NB4 (cell line): ENCODE data around the gene NRARP.

Experiments
- DNase-seq: peaks from one replicate; pipeline ENCODE4 v3.0.0; 2010; ENCODE audit warnings: low read depth
- H3K4me3 ChIP-seq: one replicate; pipeline ENCODE4 v1.5.1; 2011; ENCODE audit warnings: mild to moderate bottlenecking, low read depth, low read length, moderate library complexity
- MYC ChIP-seq: IDR thresholded peaks from 2 replicates; pipeline ENCODE4 v1.6.1; 2011; ENCODE audit warnings: low read depth, low read length
- POLR2A ChIP-seq: IDR thresholded peaks from 2 replicates; pipeline ENCODE4 v1.6.1; 2011; ENCODE audit warnings: mild to moderate bottlenecking; ENCODE audit not compliant: insufficient read length; ENCODE audit errors: extremely low read depth
- TF ChIP-seq, protein P1 (sequence below): IDR thresholded peaks from one replicate; pipeline ENCODE4 v1.5.1; 2012; ENCODE audit warnings: low read depth, low read length
- TF ChIP-seq, protein P2 (sequence below): IDR thresholded peaks from 2 replicates; pipeline ENCODE4 v1.6.1; 2011; ENCODE audit warnings: low read depth, low read length

Gene NRARP

DNA sequence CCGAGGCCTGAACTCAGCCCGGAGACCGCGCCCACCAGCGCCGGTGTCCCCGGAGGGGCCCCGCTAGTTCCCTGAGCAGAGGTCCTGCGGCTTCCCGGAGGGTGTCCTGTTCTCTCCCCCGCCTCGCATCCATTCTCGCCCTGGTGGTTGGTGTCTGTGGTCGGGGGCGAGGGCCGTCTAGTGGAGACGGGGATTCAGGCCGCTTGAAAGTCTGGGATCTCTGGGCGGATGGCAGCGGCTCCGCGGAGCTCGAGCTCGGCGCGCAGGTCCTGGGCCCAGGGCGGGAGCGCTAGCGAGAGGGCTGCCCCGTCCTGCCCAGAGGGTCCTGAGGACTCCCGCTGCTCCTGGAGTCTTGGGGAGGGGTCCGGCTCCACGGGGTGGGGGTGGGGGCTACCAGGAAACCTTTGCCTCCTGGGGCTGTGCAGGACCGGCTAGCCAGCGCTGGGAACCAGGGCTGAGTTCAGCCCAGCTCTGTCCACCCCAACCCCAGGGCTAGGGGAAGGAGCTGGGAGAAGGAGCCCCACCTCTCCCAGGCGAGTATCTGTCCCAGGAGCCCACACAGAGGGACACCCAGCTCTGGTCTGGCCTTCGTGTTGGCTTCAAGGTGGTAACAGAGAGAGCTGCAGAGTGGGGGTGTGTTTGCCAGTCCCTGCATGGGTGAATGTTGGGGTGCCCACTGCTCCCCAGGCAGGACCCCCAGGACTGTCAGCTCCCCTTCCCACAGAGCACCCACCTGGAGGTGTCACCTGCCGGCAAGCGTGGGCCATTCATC is 20.5 kb downstream of the NRARP start:
- no peak for DNase-seq
- H3K4me3 ChIP-seq = no peak overlapping the region
- TF ChIP-seq MYC (no peak), POLR2A (no peak)
- TF ChIP-seq, protein P1, sequence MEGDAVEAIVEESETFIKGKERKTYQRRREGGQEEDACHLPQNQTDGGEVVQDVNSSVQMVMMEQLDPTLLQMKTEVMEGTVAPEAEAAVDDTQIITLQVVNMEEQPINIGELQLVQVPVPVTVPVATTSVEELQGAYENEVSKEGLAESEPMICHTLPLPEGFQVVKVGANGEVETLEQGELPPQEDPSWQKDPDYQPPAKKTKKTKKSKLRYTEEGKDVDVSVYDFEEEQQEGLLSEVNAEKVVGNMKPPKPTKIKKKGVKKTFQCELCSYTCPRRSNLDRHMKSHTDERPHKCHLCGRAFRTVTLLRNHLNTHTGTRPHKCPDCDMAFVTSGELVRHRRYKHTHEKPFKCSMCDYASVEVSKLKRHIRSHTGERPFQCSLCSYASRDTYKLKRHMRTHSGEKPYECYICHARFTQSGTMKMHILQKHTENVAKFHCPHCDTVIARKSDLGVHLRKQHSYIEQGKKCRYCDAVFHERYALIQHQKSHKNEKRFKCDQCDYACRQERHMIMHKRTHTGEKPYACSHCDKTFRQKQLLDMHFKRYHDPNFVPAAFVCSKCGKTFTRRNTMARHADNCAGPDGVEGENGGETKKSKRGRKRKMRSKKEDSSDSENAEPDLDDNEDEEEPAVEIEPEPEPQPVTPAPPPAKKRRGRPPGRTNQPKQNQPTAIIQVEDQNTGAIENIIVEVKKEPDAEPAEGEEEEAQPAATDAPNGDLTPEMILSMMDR = no peak
- TF ChIP-seq, protein P2, sequence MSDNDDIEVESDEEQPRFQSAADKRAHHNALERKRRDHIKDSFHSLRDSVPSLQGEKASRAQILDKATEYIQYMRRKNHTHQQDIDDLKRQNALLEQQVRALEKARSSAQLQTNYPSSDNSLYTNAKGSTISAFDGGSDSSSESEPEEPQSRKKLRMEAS = no peak

DNA sequence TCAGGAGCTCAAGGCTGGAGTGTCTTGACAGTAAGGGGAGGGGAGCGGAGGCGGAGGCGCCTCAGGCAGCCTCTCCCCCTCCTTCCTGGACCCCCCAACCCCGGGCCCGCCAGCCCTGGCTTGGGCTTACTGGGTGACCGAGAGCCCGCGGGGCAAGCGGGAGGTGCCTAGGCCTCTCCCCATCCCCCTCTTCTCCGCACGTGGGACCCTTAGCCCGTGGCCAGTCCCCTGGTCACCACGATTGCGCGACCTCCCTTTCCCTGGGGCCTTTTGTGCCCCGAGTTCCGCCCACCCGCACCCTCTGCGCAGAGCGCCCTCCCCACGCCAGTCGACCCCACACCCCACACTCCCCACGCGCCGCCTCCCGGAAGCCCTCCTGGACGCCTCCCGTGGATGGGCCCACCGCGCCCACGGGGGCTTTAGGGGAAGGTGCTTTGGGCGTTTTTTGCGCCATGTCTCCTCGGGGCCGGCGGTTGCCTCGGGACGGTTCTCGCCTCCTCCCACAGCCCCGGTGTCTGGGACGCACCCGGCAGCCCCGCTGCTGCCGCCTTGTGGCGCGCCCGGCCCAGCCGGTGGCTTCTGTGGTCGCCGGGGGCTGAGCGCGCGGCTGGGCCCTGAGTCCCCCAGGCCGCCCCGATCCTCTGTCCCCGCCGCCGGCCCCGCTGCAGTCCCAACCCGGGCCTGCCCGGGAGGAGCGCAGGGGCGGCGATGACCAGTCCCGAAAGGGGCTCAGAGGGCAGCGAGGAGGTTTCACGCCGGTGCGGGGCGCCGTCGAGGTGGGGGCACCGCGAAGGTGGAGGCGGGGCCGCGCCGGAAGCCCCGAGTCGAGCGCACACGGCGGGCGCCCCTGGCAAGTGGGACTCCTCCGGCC is 21.4 kb downstream of the NRARP start:
- DNase-seq = peak; percentile 55
- no peak overlapping the region for H3K4me3 ChIP-seq
- TF ChIP-seq, protein P1 = no peak
- no peak for TF ChIP-seq POLR2A
- TF ChIP-seq MYC = no peak
- TF ChIP-seq, protein P2 = no peak

DNA sequence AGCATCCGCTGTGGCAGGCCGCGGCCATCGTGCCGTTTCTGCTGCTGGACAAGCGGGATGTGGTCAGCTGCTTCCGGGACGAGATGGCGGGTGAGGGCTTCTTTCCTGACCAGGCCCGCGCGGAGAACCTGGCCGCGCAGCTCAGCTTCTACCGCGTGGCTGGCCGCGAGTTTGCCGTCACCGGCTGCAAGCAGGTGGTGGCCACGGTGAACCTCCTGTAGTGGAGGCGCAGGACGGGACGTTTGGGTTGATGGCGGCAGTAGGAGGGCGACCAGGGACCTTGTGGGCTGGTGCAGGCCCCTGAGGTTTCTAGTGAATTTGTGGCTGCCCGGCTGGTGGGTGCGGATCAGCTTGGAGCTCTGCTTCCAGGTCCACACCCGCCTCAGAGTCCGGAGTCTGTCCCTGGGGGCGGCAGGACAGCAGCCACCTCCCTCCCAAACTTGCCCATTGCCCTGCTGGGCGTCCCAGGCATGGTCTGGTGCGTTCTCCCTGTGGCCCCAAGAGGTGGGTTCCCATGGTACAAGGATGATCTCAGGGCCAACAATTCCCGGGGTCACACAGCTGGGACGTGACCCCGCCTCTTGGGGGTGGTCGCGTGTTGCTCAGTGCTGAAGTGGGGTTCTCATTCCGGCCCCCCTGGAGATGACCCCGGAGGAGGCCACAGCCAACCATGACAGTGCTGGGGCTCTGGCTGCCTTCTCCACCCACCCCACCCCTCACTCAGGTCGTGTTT is 22.2 kb downstream of the NRARP start:
- no peak for DNase-seq

DNA sequence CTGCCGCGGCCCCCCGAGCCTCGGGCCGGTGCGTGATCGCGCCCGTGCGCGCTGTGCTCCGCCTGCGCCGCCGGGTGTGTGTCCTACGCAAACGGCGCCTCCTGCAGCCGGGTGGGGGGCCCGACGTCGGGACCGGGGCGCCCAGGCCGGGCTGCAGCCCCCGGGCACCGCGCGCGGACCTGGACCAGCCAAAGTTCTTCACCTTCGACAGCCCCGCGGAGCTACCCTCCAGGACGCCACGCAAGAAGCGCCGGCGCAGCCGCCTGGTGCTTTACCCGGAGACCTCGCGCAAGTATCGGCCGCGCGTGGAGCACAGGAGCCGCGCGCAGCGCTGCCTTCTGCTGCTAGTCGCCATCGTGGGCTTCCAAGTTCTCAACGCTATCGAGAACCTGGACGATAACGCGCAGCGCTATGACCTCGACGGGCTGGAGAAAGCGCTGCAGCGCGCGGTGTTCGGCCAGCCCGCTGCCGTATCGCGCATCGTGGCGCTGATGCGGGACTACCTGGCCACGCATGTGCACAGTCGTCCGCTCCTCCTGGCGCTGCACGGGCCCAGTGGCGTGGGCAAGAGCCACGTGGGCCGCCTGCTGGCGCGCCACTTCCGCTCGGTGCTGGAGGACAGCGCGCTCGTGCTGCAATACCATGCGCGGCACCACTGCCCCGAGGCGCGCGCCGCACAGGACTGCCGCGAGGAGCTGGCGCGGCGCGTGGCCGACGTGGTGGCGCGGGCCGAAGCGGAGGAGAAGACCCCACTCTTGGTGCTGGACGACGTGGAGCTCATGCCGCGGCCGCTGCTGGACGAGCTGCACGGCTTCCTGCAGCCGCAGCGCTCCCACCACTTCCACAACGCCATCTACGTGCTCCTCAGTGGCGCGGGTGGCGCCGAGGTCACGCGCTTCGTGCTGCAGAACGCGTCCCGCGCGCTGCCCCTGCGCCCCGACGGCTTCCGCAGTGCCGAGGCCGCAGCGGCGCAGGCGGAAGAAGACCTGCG is 23.1 kb downstream of the NRARP start:
- TF ChIP-seq POLR2A = no peak
- TF ChIP-seq, protein P1 = no peak
- TF ChIP-seq, protein P2 = no peak
- TF ChIP-seq MYC = no peak
- no peak for DNase-seq
- H3K4me3 ChIP-seq = no peak overlapping the region

More for the DNA sequence above, 22.2 kb downstream of the NRARP start:
- no peak overlapping the region for H3K4me3 ChIP-seq
- TF ChIP-seq POLR2A = no peak
- TF ChIP-seq, protein P1 = no peak
- TF ChIP-seq, protein P2 = no peak
- TF ChIP-seq MYC = no peak
